ENCODE results near the gene ZBTB20. TPM values are rescaled to one million over a fixed set of nuclear protein-coding genes. Genes with fewer than 3 reads are reported as not detected.

The ZBTB20 gene
- total RNA-seq, 4 donors from 2014 or later: 46.1 to 102 (median 81.9) TPM

DNA sequence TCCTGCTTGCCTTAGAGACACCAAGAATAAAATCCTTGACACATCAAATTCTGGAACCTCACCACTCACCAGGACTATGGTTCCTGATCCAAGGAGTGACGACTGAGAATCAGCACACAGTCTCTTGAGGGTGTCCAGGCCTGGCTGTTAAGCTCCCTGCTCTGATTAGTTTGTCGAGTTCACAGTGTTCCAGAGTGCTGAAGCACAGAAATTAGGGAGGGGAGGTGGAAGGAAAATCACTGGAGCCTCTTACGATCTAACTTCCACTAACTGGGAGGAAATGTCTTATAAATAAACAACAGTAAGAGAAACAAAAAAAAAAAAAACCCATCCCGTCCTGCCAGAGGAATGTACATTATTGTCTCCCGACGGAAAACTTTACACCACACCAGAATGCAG, 523.0 kb downstream of the ZBTB20 start:
- DNase-seq (ENCODE audit: low spot score) (no peak), ATAC-seq (ENCODE audit: low FRiP score) (peak; percentile 53)
- TF ChIP-seq, protein P1, sequence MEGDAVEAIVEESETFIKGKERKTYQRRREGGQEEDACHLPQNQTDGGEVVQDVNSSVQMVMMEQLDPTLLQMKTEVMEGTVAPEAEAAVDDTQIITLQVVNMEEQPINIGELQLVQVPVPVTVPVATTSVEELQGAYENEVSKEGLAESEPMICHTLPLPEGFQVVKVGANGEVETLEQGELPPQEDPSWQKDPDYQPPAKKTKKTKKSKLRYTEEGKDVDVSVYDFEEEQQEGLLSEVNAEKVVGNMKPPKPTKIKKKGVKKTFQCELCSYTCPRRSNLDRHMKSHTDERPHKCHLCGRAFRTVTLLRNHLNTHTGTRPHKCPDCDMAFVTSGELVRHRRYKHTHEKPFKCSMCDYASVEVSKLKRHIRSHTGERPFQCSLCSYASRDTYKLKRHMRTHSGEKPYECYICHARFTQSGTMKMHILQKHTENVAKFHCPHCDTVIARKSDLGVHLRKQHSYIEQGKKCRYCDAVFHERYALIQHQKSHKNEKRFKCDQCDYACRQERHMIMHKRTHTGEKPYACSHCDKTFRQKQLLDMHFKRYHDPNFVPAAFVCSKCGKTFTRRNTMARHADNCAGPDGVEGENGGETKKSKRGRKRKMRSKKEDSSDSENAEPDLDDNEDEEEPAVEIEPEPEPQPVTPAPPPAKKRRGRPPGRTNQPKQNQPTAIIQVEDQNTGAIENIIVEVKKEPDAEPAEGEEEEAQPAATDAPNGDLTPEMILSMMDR (IDR thresholded peaks at IDR 0.05): no peak

DNA sequence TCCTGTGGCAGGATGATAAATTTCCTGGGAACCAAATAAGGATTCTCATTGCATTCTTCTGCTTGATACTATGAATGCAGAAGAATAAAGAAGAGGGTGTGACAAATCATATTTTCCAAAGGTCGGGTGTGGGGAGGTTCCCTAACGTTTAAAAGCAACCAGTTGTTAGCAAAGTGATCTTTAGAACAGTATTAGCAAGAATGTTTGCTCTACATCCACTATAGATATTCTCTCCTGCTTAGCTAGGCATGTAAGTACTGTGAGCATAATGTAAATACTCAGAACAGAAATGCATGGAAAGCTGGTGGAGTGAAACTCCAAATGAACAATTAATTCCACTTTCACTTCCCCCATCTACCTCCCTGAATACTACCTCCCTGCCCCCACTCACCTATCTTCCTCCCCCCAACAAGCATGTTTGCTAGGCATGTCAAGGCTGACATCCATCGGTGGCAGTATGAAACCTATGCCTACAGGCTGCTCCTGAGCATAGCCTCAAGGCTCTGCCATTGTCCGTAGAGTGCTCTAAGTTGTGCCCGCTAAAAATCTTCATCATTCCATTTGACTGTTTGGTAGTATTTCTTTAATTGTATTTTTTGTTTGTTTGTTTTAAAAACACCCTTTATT, 523.6 kb downstream of the ZBTB20 start:
- DNase-seq (ENCODE audit: low spot score) (no peak), ATAC-seq (ENCODE audit: low FRiP score) (no peak)
- TF ChIP-seq, protein P1 (IDR thresholded peaks at IDR 0.05): no peak

GRCh38 chr3:114622001-114622400, 525.1 kb downstream of the ZBTB20 start:
- DNase-seq (ENCODE audit: low spot score) (no peak), ATAC-seq (ENCODE audit: low FRiP score) (no peak)
- TF ChIP-seq, protein P1 (IDR thresholded peaks at IDR 0.05): no peak

GRCh38 chr3:114619771-114620170, 527.3 kb downstream of the ZBTB20 start:
- DNase-seq (ENCODE audit: low spot score) (no peak), ATAC-seq (ENCODE audit: low FRiP score) (no peak)
- TF ChIP-seq, protein P1 (IDR thresholded peaks at IDR 0.05): no peak

DNA sequence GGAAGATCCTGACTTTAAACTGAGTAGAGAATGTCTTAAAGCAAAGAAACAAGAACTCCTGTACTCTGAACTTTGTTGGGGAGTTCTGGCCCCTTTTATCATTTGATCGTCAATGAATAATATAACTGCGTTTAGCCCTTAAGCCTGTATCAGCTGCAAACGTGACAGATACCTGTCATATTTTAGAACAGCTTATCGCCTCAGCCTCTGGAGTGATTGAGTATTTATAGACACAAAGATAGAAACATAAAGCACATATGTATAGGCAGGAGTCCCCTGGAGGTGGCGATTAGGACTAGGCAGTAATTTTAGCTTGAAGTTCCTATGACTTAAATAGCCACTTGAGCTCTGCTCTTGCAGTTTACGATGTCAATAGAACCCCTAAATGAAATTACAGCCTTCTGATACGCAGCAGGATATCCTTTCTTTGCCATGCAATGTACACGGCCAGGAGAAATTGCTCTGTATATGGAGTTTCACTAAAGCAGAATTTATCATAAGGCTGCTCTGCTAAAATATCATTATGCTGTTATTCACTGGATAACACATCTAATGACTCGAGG, 531.5 kb downstream of the ZBTB20 start:
- TF ChIP-seq, protein P1 (IDR thresholded peaks at IDR 0.05): no peak
- DNase-seq (ENCODE audit: low spot score) (no peak), ATAC-seq (ENCODE audit: low FRiP score) (no peak)

DNA sequence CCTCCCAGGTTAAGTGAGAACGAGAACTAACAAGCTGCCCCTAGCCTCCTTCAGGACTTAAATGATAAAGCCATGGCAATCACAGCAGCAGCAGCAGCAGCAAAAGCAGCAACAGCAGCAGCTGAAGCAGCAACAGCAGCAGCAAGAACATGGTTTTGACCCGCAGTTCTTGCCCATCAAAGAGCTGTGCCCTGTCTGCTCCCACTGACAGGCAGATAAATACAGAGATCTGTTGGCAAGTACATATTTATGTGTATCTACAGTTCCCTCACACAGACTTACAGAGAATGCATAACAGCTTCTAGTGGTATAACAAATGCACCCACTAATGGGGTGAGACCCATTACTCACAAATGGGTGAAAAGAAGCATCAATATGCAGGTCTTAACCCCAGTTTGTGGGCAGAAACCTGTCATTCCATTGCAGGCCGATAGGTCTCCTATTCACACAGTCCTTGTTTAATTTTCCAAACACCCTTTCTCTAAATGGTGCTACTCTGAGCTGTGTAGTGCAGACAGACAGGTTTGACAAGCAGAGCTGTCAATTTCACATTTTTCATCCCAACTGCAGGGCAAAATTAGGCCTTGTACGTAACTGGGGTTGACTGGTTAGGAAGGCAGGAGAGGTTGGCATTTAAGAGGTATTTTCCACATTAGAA, 537.0 kb downstream of the ZBTB20 start:
- no peak for ATAC-seq (ENCODE audit: low FRiP score)
- DNase-seq (ENCODE audit: low spot score): no peak
- TF ChIP-seq, protein P1 (IDR thresholded peaks at IDR 0.05): no peak

DNA sequence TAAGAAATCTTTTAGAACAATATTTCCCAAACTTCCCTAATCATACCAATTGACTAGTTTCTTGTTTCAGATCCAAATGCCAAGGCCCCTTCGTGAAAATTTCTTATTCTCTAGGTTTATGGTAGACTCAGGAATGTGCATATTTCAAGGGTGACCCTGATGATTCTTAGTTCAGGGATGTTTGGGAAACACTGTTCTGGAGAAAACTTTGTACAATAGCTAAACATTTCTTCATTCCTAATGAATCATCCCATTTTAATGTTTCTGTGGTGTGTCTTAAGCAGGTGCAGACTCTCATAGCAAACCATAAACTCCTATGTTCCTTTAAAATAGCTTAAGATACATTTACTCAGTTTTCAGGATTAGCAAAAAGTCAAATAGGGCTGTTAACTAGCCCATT, 538.8 kb downstream of the ZBTB20 start:
- ATAC-seq (ENCODE audit: low FRiP score): peak; percentile 91
- TF ChIP-seq, protein P1 (IDR thresholded peaks at IDR 0.05): no peak

More for the DNA sequence above, 538.8 kb downstream of the ZBTB20 start:
- DNase-seq (ENCODE audit: low spot score): no peak

Data from omental fat pad (tissue), 4 donors.